ENCODE data around the gene RAB1B.

DNA sequence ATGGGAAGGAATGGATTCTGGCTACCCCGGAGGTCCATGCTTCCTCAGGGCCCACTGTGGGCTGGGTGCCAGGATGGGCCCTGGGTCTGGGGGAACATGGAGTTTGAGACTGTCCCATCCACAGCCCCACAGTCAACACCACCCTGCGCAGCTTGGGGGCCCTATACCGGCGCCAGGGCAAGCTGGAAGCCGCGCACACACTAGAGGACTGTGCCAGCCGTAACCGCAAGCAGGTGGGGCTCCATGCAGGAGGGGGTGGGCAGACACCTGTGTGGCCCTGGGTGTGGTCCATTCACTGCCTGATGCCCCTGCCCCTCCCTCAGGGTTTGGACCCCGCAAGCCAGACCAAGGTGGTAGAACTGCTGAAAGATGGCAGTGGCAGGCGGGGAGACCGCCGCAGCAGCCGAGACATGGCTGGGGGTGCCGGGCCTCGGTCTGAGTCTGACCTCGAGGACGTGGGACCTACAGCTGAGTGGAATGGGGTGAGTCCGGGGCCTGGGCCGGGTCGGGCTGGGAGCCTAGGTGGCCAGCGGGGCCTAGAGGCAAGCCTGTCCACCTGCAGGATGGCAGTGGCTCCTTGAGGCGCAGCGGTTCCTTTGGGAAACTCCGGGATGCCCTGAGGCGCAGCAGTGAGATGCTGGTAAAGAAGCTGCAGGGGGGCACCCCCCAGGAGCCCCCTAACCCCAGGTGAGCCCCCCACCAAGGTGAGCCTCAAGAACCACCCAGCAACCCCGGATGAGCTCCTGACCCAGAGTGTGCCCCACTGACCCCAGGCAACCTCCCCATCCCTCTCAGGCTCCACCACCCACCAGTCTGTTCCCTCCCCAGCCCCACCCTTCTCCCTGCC is 2.7 kb upstream of the RAB1B start:
- TF ChIP-seq CTCF (IDR thresholded peaks at IDR 0.05) (no peak), POLR2A (IDR thresholded peaks at IDR 0.05) (no peak)

Data from breast epithelium (tissue), 3 donors.